ENCODE results near the gene SLC39A6. TPM values are rescaled to one million over a fixed set of nuclear protein-coding genes. Genes with fewer than 3 reads are reported as not detected.

SLC39A6 gene
- total RNA-seq, 4 donors from 2014 or later: 15.4 to 55.2 (median 43.6) TPM

DNA sequence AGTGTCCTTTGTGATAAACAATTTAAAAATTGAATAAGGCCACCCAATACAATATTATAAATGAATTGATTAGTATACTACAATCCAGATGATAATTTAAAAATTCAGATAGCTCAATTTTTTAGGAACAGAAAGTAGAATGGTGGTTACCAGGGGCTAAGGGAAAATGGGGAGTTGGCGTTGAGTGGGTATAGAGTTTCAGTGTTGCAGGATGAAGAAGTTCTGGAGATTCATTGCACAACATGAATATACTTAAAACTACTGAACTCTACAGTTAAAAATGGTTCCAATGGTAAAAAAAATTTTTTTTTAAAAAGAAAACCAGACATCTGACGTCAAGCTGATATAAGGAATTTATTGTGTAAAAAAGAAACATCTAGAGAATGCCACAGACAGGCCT, 20.9 kb downstream of the SLC39A6 start:
- no peak for DNase-seq
- no peak overlapping the region for H3K4me3 ChIP-seq
- H3K27me3 ChIP-seq: no peaks in the 10 kb centered on the region
- 44 to 47% methylated on average over 2 of the region's 2 CpGs for WGBS, 2 donors
- intact Hi-C loops (cut with DNase I): no loop called here
- no peaks in the 10 kb centered on the region for H3K9me3 ChIP-seq
- H3K36me3 ChIP-seq: peaks cover 0 to 43% (median 9%) of the 10 kb centered on the region in 3 donors
- no peak overlapping the region for H3K27ac ChIP-seq
- TF ChIP-seq POLR2A (IDR thresholded peaks at IDR 0.05): no peak
- TF ChIP-seq, protein P1, sequence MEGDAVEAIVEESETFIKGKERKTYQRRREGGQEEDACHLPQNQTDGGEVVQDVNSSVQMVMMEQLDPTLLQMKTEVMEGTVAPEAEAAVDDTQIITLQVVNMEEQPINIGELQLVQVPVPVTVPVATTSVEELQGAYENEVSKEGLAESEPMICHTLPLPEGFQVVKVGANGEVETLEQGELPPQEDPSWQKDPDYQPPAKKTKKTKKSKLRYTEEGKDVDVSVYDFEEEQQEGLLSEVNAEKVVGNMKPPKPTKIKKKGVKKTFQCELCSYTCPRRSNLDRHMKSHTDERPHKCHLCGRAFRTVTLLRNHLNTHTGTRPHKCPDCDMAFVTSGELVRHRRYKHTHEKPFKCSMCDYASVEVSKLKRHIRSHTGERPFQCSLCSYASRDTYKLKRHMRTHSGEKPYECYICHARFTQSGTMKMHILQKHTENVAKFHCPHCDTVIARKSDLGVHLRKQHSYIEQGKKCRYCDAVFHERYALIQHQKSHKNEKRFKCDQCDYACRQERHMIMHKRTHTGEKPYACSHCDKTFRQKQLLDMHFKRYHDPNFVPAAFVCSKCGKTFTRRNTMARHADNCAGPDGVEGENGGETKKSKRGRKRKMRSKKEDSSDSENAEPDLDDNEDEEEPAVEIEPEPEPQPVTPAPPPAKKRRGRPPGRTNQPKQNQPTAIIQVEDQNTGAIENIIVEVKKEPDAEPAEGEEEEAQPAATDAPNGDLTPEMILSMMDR (IDR thresholded peaks at IDR 0.05): no peak
- H3K4me1 ChIP-seq: peaks cover 0 to 13% (median 0%) of the 10 kb centered on the region in 3 donors

DNA sequence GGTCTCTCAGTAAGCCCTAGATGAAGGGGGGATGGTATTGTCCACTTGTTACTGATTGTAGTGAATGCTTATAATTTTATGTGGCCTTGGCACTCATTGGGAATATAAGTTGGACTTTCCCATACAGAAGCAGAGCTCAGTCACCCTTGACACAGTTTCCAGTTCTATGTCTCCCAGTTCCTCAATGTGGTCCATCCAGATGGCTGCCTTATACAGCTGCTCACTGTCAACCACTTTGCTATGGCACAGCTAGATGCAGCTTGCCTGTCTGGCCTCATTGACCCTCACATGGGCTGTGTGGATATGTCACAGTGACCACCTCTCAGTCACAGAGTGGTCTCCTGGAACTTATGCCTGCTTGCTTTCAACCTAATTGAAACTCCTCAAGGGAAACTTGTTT, 21.7 kb downstream of the SLC39A6 start:
- no peak overlapping the region for H3K27ac ChIP-seq
- peaks cover 0 to 3% (median 0%) of the 10 kb centered on the region in 3 donors for H3K9me3 ChIP-seq
- TF ChIP-seq, protein P1 (IDR thresholded peaks at IDR 0.05): no peak
- TF ChIP-seq POLR2A (IDR thresholded peaks at IDR 0.05): no peak
- intact Hi-C loops (cut with DNase I): no loop called here
- H3K36me3 ChIP-seq: peaks cover 0 to 36% (median 6%) of the 10 kb centered on the region in 3 donors
- H3K4me1 ChIP-seq: peaks cover 0 to 13% (median 0%) of the 10 kb centered on the region in 3 donors
- H3K27me3 ChIP-seq: no peaks in the 10 kb centered on the region
- no peak overlapping the region for H3K4me3 ChIP-seq
- DNase-seq: no peak

DNA sequence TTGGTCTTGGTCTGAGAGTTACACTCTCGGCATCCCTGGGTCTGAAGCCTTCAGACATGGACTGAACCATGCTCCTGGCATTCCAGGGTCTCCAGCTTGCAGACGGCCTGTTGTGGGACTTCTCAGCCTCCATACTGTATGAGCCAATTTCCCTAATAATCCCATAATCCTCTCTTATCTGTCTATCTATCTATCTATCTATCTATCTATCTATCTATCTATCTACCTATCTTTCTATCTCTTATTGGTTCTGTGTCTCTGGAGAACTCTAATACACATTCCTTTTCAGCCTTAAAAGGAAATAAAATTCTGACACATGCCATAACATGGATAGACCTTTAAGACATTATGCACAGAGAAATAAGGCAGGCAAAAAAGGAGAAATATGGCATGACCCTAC, 24.4 kb downstream of the SLC39A6 start:
- 69 to 94% methylated on average over 2 of the region's 2 CpGs for WGBS, 2 donors
- H3K27ac ChIP-seq: no peak overlapping the region
- no peak for TF ChIP-seq POLR2A (IDR thresholded peaks at IDR 0.05)
- TF ChIP-seq, protein P1 (IDR thresholded peaks at IDR 0.05): no peak

DNA sequence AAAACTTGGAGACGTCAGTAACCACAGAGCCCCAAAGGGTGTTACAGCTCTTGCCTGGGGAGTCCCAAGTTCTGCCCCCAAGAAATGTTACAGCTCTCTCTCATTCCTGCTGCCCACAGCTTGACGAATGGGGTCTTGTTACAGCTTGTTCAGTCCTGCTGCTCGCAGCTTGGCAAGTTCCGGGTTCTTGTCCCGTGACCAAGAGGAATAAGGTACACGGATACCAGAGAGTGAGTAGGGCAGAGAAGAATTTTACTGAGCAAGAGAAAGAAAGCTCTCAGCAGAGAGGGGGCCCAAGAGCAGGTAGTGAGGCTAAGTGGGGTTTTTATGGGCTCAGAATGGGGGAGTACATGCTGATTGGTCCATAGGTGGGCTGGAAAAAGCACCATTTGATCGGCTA, 27.2 kb downstream of the SLC39A6 start:
- 66 to 80% methylated on average over 5 to 6 of the region's 7 CpGs for WGBS, 2 donors
- Histone ChIP-seq H3K9me3 (peaks cover 0 to 14% (median 0%) of the 10 kb centered on the region in 3 donors), H3K27ac (no peak overlapping the region), H3K4me3 (no peak overlapping the region), H3K36me3 (no peaks in the 10 kb centered on the region), H3K4me1 (no peaks in the 10 kb centered on the region), H3K27me3 (peaks cover 0 to 8% (median 0%) of the 10 kb centered on the region in 4 donors)
- no peak for DNase-seq
- TF ChIP-seq, protein P1 (IDR thresholded peaks at IDR 0.05): no peak
- TF ChIP-seq POLR2A (IDR thresholded peaks at IDR 0.05): no peak
- intact Hi-C loops (cut with DNase I): loop anchor here (5.0 kb wide), 1 partner anchor 180 kb away; no protein-coding TSS in a partner anchor

More for the DNA sequence above, 24.4 kb downstream of the SLC39A6 start:
- Histone ChIP-seq H3K9me3 (peaks cover 0 to 14% (median 0%) of the 10 kb centered on the region in 3 donors), H3K4me3 (no peak overlapping the region), H3K4me1 (peaks cover 0 to 13% (median 0%) of the 10 kb centered on the region in 3 donors), H3K36me3 (peaks cover 0 to 10% (median 0%) of the 10 kb centered on the region in 3 donors), H3K27me3 (peaks cover 0 to 8% (median 0%) of the 10 kb centered on the region in 4 donors)
- no peak for DNase-seq
- intact Hi-C loops (cut with DNase I): loop anchor here (5.0 kb wide), 1 partner anchor 178 kb away; no protein-coding TSS in a partner anchor

DNA sequence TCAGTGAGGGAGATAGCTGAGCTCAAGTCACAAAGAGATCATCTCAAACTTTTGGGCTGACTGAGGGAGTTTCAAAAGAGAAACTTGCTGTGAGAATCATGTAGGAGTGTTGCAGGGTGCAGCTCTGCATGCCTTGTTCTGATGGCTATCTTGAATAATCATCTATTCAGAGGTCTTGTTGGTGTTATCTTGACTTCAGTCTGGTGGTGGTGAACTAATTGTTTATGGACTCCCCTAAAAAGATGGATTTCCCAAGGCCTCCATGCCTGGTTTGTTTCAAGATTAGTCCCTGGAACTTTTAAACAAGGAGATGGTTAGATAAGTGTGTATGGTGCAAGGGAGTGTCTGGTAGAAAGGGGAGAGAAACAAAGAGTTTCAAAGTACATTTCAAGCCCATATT, 29.8 kb downstream of the SLC39A6 start:
- no peaks in the 10 kb centered on the region for H3K36me3 ChIP-seq

More for the DNA sequence above, 29.8 kb downstream of the SLC39A6 start:
- intact Hi-C loops (cut with DNase I): no loop called here
- Histone ChIP-seq H3K27me3 (peaks cover 0 to 8% (median 0%) of the 10 kb centered on the region in 4 donors), H3K27ac (no peak overlapping the region), H3K4me1 (no peaks in the 10 kb centered on the region), H3K4me3 (no peak overlapping the region), H3K9me3 (peaks cover 0 to 14% (median 0%) of the 10 kb centered on the region in 3 donors)
- TF ChIP-seq, protein P1 (IDR thresholded peaks at IDR 0.05): no peak
- TF ChIP-seq POLR2A (IDR thresholded peaks at IDR 0.05): no peak
- no peak for DNase-seq

Data from esophagus squamous epithelium (tissue), 5 donors.